Panc1 (cell line): ENCODE data around the gene GMPPA. TPM values are rescaled to one million over a fixed set of nuclear protein-coding genes. Genes with fewer than 3 reads are reported as not detected.

Source experiments
- ATAC-seq: fragments of 200-7000 bp; cut with Tn5 transposase; 2 replicates; pipeline ENCODE4 v1.9.1; 2020; ENCODE audit warnings: mild to moderate bottlenecking, moderate library complexity
- BruUV-seq: library from RNA; stranded (reverse); fragments of 400-500 nt; replicated peaks from 2 replicates; lab custom pipeline; 2021; lab: Mats Ljungman, UMichigan
- CTCF ChIA-PET: fragments of 300-600 bp; sonication (Branson Sonifier 250); formaldehyde crosslinking; loops from one replicate; lab custom pipeline; 2022; ENCODE audit warnings: antibody characterized with exemption; lab: Charles Lee
- POLR2A ChIA-PET: fragments of 300-600 bp; sonication (Branson Sonifier 250); formaldehyde crosslinking; loops from one replicate; lab custom pipeline; 2022; ENCODE audit warnings: antibody characterized with exemption; lab: Charles Lee
- DNase-seq: peaks from one replicate; pipeline ENCODE4 v3.0.0-alpha.2; 2010; ENCODE audit warnings: low read depth, low spot score
- H3K27ac ChIP-seq: 2 replicates; pipeline ENCODE4 v1.5.1; 2011; ENCODE audit warnings: mild to moderate bottlenecking, low read length, inconsistent platforms
- H3K27me3 ChIP-seq: fragments of 200-500 bp; sonication (Bioruptor generic); 2 replicates; pipeline ENCODE4 v1.6.0; 2014; ENCODE audit warnings: low read length, inconsistent platforms; ENCODE audit not compliant: control insufficient read depth, insufficient read depth
- H3K36me3 ChIP-seq: fragments of 200-500 bp; sonication (Bioruptor generic); 2 replicates; pipeline ENCODE4 v1.5.1; 2014; ENCODE audit warnings: inconsistent platforms, mild to moderate bottlenecking, low read length, moderate library complexity; ENCODE audit not compliant: control insufficient read depth, insufficient read depth
- H3K4me1 ChIP-seq: 2 replicates; pipeline ENCODE4 v1.5.1; 2011; ENCODE audit warnings: inconsistent platforms, mild to moderate bottlenecking, low read length, moderate library complexity; ENCODE audit not compliant: control insufficient read depth, insufficient read depth
- H3K4me3 ChIP-seq, 2 experiments: 2 replicates each; pipeline ENCODE4 v1.5.1; 2011 to 2012; ENCODE audit warnings: low read depth in 2 of 2, low read length in 2 of 2, mild to moderate bottlenecking in 2 of 2, inconsistent platforms in 1 of 2, moderate library complexity in 1 of 2
- H3K9me3 ChIP-seq: fragments of 200-500 bp; sonication (Bioruptor generic); 2 replicates; pipeline ENCODE4 v1.5.1; 2014; ENCODE audit warnings: low read depth, mild to moderate bottlenecking, inconsistent platforms, low read length, moderate library complexity; ENCODE audit not compliant: control insufficient read depth, insufficient read depth
- POLR2AphosphoS5 ChIP-seq: IDR thresholded peaks from 2 replicates; pipeline ENCODE4 v1.6.1; 2012; ENCODE audit warnings: mild to moderate bottlenecking, low read depth, low read length, moderate library complexity
- SIN3A ChIP-seq: IDR thresholded peaks from 2 replicates; pipeline ENCODE4 v1.6.1; 2012; ENCODE audit warnings: low read depth, mild to moderate bottlenecking, low read length, moderate library complexity, borderline replicate concordance; ENCODE audit not compliant: insufficient read depth
- TCF7L2 ChIP-seq: IDR thresholded peaks from 2 replicates; pipeline ENCODE4 v1.6.1; 2011; ENCODE audit warnings: mild to moderate bottlenecking, low read depth, low read length, inconsistent platforms
- in situ Hi-C: cut with HindIII; loops from 2 replicates; pipeline ENCODE4 v1.10.0; 2016; ENCODE audit warnings: low sequenced_read_pairs, low pct_unique_long_range_greater_than_20kb
- intact Hi-C: fragments of 100-400 bp; cut with micrococcal nuclease; formaldehyde crosslinking; loops from one replicate; pipeline ENCODE4 v1.10.0; 2022; ENCODE audit not compliant: unreplicated experiment
- total RNA-seq: library from RNA; stranded (reverse); gene quantifications from one replicate; pipeline ENCODE4 v1.2.1, GENCODE V29; 2021; ENCODE audit not compliant: unreplicated experiment
- TF ChIP-seq, protein P1 (sequence below), 2 experiments: IDR thresholded peaks; 2 replicates each; pipeline ENCODE4 v1.6.1; 2011 to 2012; ENCODE audit warnings: low read depth in 2 of 2, control low read depth in 1 of 2, low read length in 1 of 2, mild to moderate bottlenecking in 1 of 2, moderate library complexity in 1 of 2; ENCODE audit not compliant: insufficient read depth in 1 of 2
- TF ChIP-seq, protein P2 (sequence below): fragments of 450-650 bp; IDR thresholded peaks from 2 replicates; pipeline ENCODE4 v1.5.1; 2017; ENCODE audit warnings: mild to moderate bottlenecking

Gene GMPPA
- total RNA-seq, 1 experiment from 2014 or later, result 66.2 TPM

DNA sequence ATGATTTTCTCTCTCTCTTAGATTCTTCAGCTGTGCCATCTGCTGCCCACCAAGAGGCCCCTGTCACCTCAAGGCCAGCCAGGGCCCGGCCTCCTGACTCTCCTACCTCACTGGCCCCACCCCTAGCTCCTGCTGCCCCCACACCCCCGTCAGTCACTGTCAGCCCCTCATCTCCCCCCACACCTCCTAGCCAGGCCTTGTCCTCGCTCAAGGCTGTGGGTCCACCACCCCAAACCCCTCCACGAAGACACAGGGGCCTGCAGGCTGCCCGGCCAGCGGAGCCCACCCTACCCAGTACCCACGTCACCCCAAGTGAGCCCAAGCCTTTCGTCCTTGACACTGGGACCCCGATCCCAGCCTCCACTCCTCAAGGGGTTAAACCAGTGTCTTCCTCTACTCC lies 9.4 kb upstream of the GMPPA start:
- Histone ChIP-seq H3K36me3 (no peaks in the 10 kb centered on the region), H3K27ac (no peak overlapping the region), H3K4me1 (no peaks in the 10 kb centered on the region), H3K4me3 (no peak overlapping the region), H3K27me3 (no peaks in the 10 kb centered on the region), H3K9me3 (no peaks in the 10 kb centered on the region)
- in situ Hi-C loops, result no loop called here
- intact Hi-C loops, result no loop called here
- CTCF ChIA-PET, result no interaction called here
- DNase-seq (no peak), ATAC-seq (no peak)
- POLR2A ChIA-PET, result no interaction called here
- BruUV-seq, result no TSS peak
- TF ChIP-seq SIN3A (no peak), POLR2AphosphoS5 (no peak), TCF7L2 (no peak)
- TF ChIP-seq, protein P1, sequence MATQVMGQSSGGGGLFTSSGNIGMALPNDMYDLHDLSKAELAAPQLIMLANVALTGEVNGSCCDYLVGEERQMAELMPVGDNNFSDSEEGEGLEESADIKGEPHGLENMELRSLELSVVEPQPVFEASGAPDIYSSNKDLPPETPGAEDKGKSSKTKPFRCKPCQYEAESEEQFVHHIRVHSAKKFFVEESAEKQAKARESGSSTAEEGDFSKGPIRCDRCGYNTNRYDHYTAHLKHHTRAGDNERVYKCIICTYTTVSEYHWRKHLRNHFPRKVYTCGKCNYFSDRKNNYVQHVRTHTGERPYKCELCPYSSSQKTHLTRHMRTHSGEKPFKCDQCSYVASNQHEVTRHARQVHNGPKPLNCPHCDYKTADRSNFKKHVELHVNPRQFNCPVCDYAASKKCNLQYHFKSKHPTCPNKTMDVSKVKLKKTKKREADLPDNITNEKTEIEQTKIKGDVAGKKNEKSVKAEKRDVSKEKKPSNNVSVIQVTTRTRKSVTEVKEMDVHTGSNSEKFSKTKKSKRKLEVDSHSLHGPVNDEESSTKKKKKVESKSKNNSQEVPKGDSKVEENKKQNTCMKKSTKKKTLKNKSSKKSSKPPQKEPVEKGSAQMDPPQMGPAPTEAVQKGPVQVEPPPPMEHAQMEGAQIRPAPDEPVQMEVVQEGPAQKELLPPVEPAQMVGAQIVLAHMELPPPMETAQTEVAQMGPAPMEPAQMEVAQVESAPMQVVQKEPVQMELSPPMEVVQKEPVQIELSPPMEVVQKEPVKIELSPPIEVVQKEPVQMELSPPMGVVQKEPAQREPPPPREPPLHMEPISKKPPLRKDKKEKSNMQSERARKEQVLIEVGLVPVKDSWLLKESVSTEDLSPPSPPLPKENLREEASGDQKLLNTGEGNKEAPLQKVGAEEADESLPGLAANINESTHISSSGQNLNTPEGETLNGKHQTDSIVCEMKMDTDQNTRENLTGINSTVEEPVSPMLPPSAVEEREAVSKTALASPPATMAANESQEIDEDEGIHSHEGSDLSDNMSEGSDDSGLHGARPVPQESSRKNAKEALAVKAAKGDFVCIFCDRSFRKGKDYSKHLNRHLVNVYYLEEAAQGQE (IDR thresholded peaks at IDR 0.05; ENCODE audit: insufficient read depth in 1 of 2, low read depth in 2 of 2, low read length in 1 of 2), result no peak
- TF ChIP-seq, protein P2, sequence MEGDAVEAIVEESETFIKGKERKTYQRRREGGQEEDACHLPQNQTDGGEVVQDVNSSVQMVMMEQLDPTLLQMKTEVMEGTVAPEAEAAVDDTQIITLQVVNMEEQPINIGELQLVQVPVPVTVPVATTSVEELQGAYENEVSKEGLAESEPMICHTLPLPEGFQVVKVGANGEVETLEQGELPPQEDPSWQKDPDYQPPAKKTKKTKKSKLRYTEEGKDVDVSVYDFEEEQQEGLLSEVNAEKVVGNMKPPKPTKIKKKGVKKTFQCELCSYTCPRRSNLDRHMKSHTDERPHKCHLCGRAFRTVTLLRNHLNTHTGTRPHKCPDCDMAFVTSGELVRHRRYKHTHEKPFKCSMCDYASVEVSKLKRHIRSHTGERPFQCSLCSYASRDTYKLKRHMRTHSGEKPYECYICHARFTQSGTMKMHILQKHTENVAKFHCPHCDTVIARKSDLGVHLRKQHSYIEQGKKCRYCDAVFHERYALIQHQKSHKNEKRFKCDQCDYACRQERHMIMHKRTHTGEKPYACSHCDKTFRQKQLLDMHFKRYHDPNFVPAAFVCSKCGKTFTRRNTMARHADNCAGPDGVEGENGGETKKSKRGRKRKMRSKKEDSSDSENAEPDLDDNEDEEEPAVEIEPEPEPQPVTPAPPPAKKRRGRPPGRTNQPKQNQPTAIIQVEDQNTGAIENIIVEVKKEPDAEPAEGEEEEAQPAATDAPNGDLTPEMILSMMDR, result no peak

DNA sequence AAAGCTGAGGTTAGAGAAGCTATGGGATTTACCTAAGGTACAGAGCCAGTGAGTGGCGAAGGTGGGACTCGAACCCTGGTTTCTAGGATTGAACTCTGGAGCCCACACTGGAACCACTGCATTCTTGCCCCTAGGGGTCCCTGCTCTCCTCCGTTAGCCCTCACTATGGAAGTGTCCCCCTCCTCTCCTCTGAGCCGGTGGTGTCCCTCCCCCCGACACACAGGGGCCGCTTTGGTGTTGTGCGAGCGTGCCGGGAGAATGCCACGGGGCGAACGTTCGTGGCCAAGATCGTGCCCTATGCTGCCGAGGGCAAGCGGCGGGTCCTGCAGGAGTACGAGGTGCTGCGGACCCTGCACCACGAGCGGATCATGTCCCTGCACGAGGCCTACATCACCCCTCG lies 8.5 kb upstream of the GMPPA start:
- POLR2A ChIA-PET, result no interaction called here
- in situ Hi-C loops (no loop called here), intact Hi-C loops (no loop called here)
- ATAC-seq, result no peak
- no peak overlapping the region for H3K27ac ChIP-seq
- BruUV-seq, result no TSS peak
- H3K4me3 ChIP-seq, result no peak overlapping the region
- no peaks in the 10 kb centered on the region for H3K36me3 ChIP-seq
- H3K9me3 ChIP-seq, result no peaks in the 10 kb centered on the region
- TF ChIP-seq TCF7L2 (no peak), POLR2AphosphoS5 (no peak), SIN3A (no peak)
- TF ChIP-seq, protein P2, result no peak
- TF ChIP-seq, protein P1 (IDR thresholded peaks at IDR 0.05; ENCODE audit: insufficient read depth in 1 of 2, low read depth in 2 of 2, low read length in 1 of 2), result no peak
- peaks cover under 1% of the 10 kb centered on the region; the same call in 1 of the 2 replicates for H3K4me1 ChIP-seq
- no peaks in the 10 kb centered on the region for H3K27me3 ChIP-seq
- CTCF ChIA-PET, result no interaction called here
- DNase-seq, result no peak
